ENCODE measurements around the gene TRIM54. TPM values are rescaled to one million over a fixed set of nuclear protein-coding genes. Genes with fewer than 3 reads are reported as not detected.
"Not testable (repeated sequence)": the region's sequence is repeated elsewhere in the genome, so short reads cannot be mapped to it uniquely, and the experiment has no call there.

The TRIM54 gene
- total RNA-seq, 2 experiments from 2014 or later = not detected

GRCh38 chr2:27272537-27273522 is 9.4 kb upstream of the TRIM54 start:
- H3K27me3 Mint-ChIP-seq (ENCODE audit: low read depth); H3K36me3 Mint-ChIP-seq (ENCODE audit: low read depth); H3K4me3 Mint-ChIP-seq; DNase-seq; intact Hi-C loops (cut with micrococcal nuclease); H3K27ac Mint-ChIP-seq; H3K4me1 Mint-ChIP-seq (ENCODE audit: low read depth); H3K9me3 Mint-ChIP-seq: not testable (repeated sequence)
- CTCF ChIA-PET = interaction anchor here (0.6 to 3.5 kb wide), 10 partner anchors 7 to 427 kb away, joined by 3 to 20 read pairs (median 4); no protein-coding TSS in a partner anchor

- Mint-ChIP-seq H3K36me3 (ENCODE audit: low read depth) (no peaks in the 10 kb centered on the region), H3K4me1 (ENCODE audit: low read depth) (peaks cover 2% of the 10 kb centered on the region), H3K27ac (no peak within 1 kb of the TSS), H3K4me3 (no peak within 1 kb of the TSS), H3K27me3 (ENCODE audit: low read depth) (peaks cover 2% of the 10 kb centered on the region), H3K9me3 (no peaks in the 10 kb centered on the region)
- DNase-seq = no peak
- CTCF ChIA-PET = interaction anchor here (0.6 to 1.1 kb wide), 5 partner anchors 11 to 332 kb away, joined by 3 to 8 read pairs (median 4); no protein-coding TSS in a partner anchor
- intact Hi-C loops (cut with micrococcal nuclease) = no loop called here
These were observed 6.7 kb upstream of the TRIM54 start, which contains the start of gene DNAJC5G for GRCh38 chr2:27275211-27276150. DNAJC5G (plus strand) TSS chr2:27275433; CDS start chr2:27276729, 1,296 bp downstream.

GRCh38 chr2:27278010-27278409 is 4.2 kb upstream of the TRIM54 start:
- Mint-ChIP-seq H3K36me3 (ENCODE audit: low read depth) (no peaks in the 10 kb centered on the region), H3K4me3 (no peak overlapping the region), H3K9me3 (no peaks in the 10 kb centered on the region), H3K27me3 (ENCODE audit: low read depth) (peaks cover 2% of the 10 kb centered on the region), H3K4me1 (ENCODE audit: low read depth) (peaks cover 2% of the 10 kb centered on the region), H3K27ac (no peak overlapping the region)
- intact Hi-C loops (cut with micrococcal nuclease) = no loop called here
- DNase-seq = no peak
- CTCF ChIA-PET = interaction anchor here (3.5 to 5.3 kb wide), 4 partner anchors 13 to 180 kb away, joined by 33 to 68 read pairs (median 39); partner anchors contain the start of gene SLC30A3

GRCh38 chr2:27280826-27281225 is 1.4 kb upstream of the TRIM54 start:
- CTCF ChIA-PET = interaction anchor here (0.5 to 5.3 kb wide), 15 partner anchors 10 to 256 kb away, joined by 3 to 68 read pairs (median 5); partner anchors contain the start of gene SLC30A3
- Mint-ChIP-seq H3K4me1 (ENCODE audit: low read depth) (peaks cover 2% of the 10 kb centered on the region), H3K9me3 (no peaks in the 10 kb centered on the region), H3K27ac (no peak overlapping the region), H3K4me3 (no peak overlapping the region), H3K36me3 (ENCODE audit: low read depth) (no peaks in the 10 kb centered on the region), H3K27me3 (ENCODE audit: low read depth) (peaks cover 2% of the 10 kb centered on the region)
- no peak for DNase-seq
- intact Hi-C loops (cut with micrococcal nuclease) = loop anchor here (1.0 kb wide), 6 partner anchors 16 to 320 kb away; partner anchors contain the start of gene KHK

GRCh38 chr2:27281442-27281841 is 787 bp upstream of the TRIM54 start:
- intact Hi-C loops (cut with micrococcal nuclease) = no loop called here
- no peak overlapping the region for H3K4me3 Mint-ChIP-seq
- H3K27ac Mint-ChIP-seq = no peak overlapping the region
- H3K36me3 Mint-ChIP-seq (ENCODE audit: low read depth) = no peaks in the 10 kb centered on the region
- H3K4me1 Mint-ChIP-seq (ENCODE audit: low read depth) = peaks cover 2% of the 10 kb centered on the region
- no peaks in the 10 kb centered on the region for H3K9me3 Mint-ChIP-seq
- CTCF ChIA-PET = interaction anchor here (0.6 to 5.3 kb wide), 13 partner anchors 9 to 326 kb away, joined by 3 to 68 read pairs (median 5); partner anchors contain the start of gene SLC30A3
- H3K27me3 Mint-ChIP-seq (ENCODE audit: low read depth) = peaks cover 2% of the 10 kb centered on the region
- DNase-seq = no peak

- Mint-ChIP-seq H3K27me3 (ENCODE audit: low read depth) (peaks cover 2% of the 10 kb centered on the region), H3K4me1 (ENCODE audit: low read depth) (peaks cover 2% of the 10 kb centered on the region), H3K9me3 (no peaks in the 10 kb centered on the region), H3K36me3 (ENCODE audit: low read depth) (no peaks in the 10 kb centered on the region), H3K4me3 (no peak overlapping the region), H3K27ac (no peak overlapping the region)
- intact Hi-C loops (cut with micrococcal nuclease) = no loop called here
- CTCF ChIA-PET = interaction anchor here (0.7 to 5.3 kb wide), 10 partner anchors 10 to 33 kb away, joined by 3 to 68 read pairs (median 4); no protein-coding TSS in a partner anchor
- no peak for DNase-seq
These were observed 663 bp downstream of the TRIM54 start for GRCh38 chr2:27282892-27283291.

- DNase-seq = no peak
- no peak overlapping the region for H3K4me3 Mint-ChIP-seq
These were observed 2.8 kb downstream of the TRIM54 start for GRCh38 chr2:27284996-27285395.

GRCh38 chr2:27285481-27285880 is 3.3 kb downstream of the TRIM54 start:
- H3K27ac Mint-ChIP-seq = no peak overlapping the region
- CTCF ChIA-PET = no interaction called here
- no peaks in the 10 kb centered on the region for H3K27me3 Mint-ChIP-seq (ENCODE audit: low read depth)
- H3K36me3 Mint-ChIP-seq (ENCODE audit: low read depth) = no peaks in the 10 kb centered on the region
- no peak for DNase-seq
- intact Hi-C loops (cut with micrococcal nuclease) = no loop called here
- H3K4me3 Mint-ChIP-seq = no peak overlapping the region
- H3K9me3 Mint-ChIP-seq = no peaks in the 10 kb centered on the region
- no peaks in the 10 kb centered on the region for H3K4me1 Mint-ChIP-seq (ENCODE audit: low read depth)

More at GRCh38 chr2:27284996-27285395, 2.8 kb downstream of the TRIM54 start:
- Mint-ChIP-seq H3K4me1 (ENCODE audit: low read depth) (no peaks in the 10 kb centered on the region), H3K27ac (no peak overlapping the region), H3K27me3 (ENCODE audit: low read depth) (no peaks in the 10 kb centered on the region), H3K9me3 (no peaks in the 10 kb centered on the region), H3K36me3 (ENCODE audit: low read depth) (no peaks in the 10 kb centered on the region)
- intact Hi-C loops (cut with micrococcal nuclease) = no loop called here
- CTCF ChIA-PET = interaction anchor here (1.0 kb wide), 1 partner anchor 184 kb away, joined by 3 read pairs; no protein-coding TSS in a partner anchor

- DNase-seq = no peak
- Mint-ChIP-seq H3K27ac (no peak overlapping the region), H3K4me3 (no peak overlapping the region), H3K4me1 (ENCODE audit: low read depth) (no peaks in the 10 kb centered on the region), H3K36me3 (ENCODE audit: low read depth) (no peaks in the 10 kb centered on the region), H3K27me3 (ENCODE audit: low read depth) (peaks cover 2% of the 10 kb centered on the region), H3K9me3 (no peaks in the 10 kb centered on the region)
- intact Hi-C loops (cut with micrococcal nuclease) = no loop called here
- CTCF ChIA-PET = interaction anchor here (1.2 to 1.4 kb wide), 2 partner anchors 9 to 14 kb away, joined by 3 read pairs; no protein-coding TSS in a partner anchor
These were observed 6.4 kb downstream of the TRIM54 start for GRCh38 chr2:27288610-27289009.

GRCh38 chr2:27290549-27290948 is 8.3 kb downstream of the TRIM54 start:
- Mint-ChIP-seq H3K9me3 (no peaks in the 10 kb centered on the region), H3K4me3 (no peak overlapping the region), H3K27me3 (ENCODE audit: low read depth) (peaks cover 2% of the 10 kb centered on the region), H3K4me1 (ENCODE audit: low read depth) (no peaks in the 10 kb centered on the region), H3K27ac (no peak overlapping the region), H3K36me3 (ENCODE audit: low read depth) (no peaks in the 10 kb centered on the region)
- intact Hi-C loops (cut with micrococcal nuclease) = no loop called here
- no peak for DNase-seq
- CTCF ChIA-PET = interaction anchor here (1.0 to 1.5 kb wide), 2 partner anchors 9 to 11 kb away, joined by 4 read pairs; no protein-coding TSS in a partner anchor

GRCh38 chr2:27291865-27292264 is 9.6 kb downstream of the TRIM54 start:
- no peak for DNase-seq
- CTCF ChIA-PET = interaction anchor here (1.2 to 4.7 kb wide), 4 partner anchors 8 to 122 kb away, joined by 3 to 31 read pairs (median 16); no protein-coding TSS in a partner anchor
- Mint-ChIP-seq H3K4me1 (ENCODE audit: low read depth) (no peaks in the 10 kb centered on the region), H3K27me3 (ENCODE audit: low read depth) (peaks cover 2% of the 10 kb centered on the region), H3K36me3 (ENCODE audit: low read depth) (no peaks in the 10 kb centered on the region), H3K9me3 (no peaks in the 10 kb centered on the region), H3K4me3 (no peak overlapping the region), H3K27ac (no peak overlapping the region)
- intact Hi-C loops (cut with micrococcal nuclease) = no loop called here

Data from activated naive CD4-positive, alpha-beta T cell treated with anti-CD3 and anti-CD28 coated beads for 36 hours (primary cell).